Hepatocyte (in vitro differentiated cells): ENCODE data around the gene CNP. TPM values are rescaled to one million over a fixed set of nuclear protein-coding genes. Genes with fewer than 3 reads are reported as not detected.
"Not testable (repeated sequence)": the region's sequence is repeated elsewhere in the genome, so short reads cannot be mapped to it uniquely, and the experiment has no call there.

ENCODE experiments used
- DNase-seq: peaks from one replicate; pipeline ENCODE4 v3.0.0-alpha.2; 2016; ENCODE audit warnings: low spot score
- H2AFZ ChIP-seq: fragments of 200-600 bp; sonication (generic); 2 replicates; pipeline ENCODE4 v1.6.0; 2016; ENCODE audit warnings: antibody characterized with exemption, mild to moderate bottlenecking
- H3K27ac ChIP-seq: fragments of 200-600 bp; sonication (generic); 2 replicates; pipeline ENCODE4 v1.5.1; 2016; ENCODE audit warnings: mild to moderate bottlenecking
- H3K27me3 ChIP-seq: fragments of 200-600 bp; sonication (generic); 2 replicates; pipeline ENCODE4 v1.6.1; 2016
- H3K36me3 ChIP-seq: fragments of 200-600 bp; sonication (generic); replicated peaks from 2 replicates; pipeline ENCODE4 v1.5.1; 2016; ENCODE audit warnings: low read depth; ENCODE audit not compliant: insufficient read depth
- H3K4me1 ChIP-seq: fragments of 200-600 bp; sonication (generic); 2 replicates; pipeline ENCODE4 v1.5.1; 2016; ENCODE audit warnings: mild to moderate bottlenecking, moderate library complexity; ENCODE audit not compliant: insufficient read depth
- H3K4me2 ChIP-seq: fragments of 200-600 bp; sonication (generic); 2 replicates; pipeline ENCODE4 v1.6.0; 2016
- H3K4me3 ChIP-seq: fragments of 200-600 bp; sonication (generic); 2 replicates; pipeline ENCODE4 v1.5.1; 2016; ENCODE audit warnings: mild to moderate bottlenecking
- H3K79me2 ChIP-seq: fragments of 200-600 bp; sonication (generic); 2 replicates; pipeline ENCODE4 v1.6.0; 2017; ENCODE audit warnings: mild to moderate bottlenecking
- H3K9me2 ChIP-seq: fragments of 200-600 bp; sonication (generic); replicated peaks from 2 replicates; pipeline ENCODE4 v1.6.0; 2017; ENCODE audit warnings: mild to moderate bottlenecking; ENCODE audit not compliant: insufficient read depth
- H3K9me3 ChIP-seq: fragments of 200-600 bp; sonication (generic); 2 replicates; pipeline ENCODE4 v1.5.1; 2016; ENCODE audit warnings: low read depth, mild to moderate bottlenecking
- H4K20me1 ChIP-seq: fragments of 200-600 bp; sonication (generic); 2 replicates; pipeline ENCODE4 v1.6.0; 2016; ENCODE audit warnings: mild to moderate bottlenecking; ENCODE audit not compliant: insufficient read depth, poor library complexity, severe bottlenecking
- EZH2 ChIP-seq: fragments of 200-600 bp; sonication (generic); IDR thresholded peaks from 2 replicates; pipeline ENCODE4 v1.6.1; 2016; ENCODE audit warnings: antibody characterized with exemption, mild to moderate bottlenecking, borderline replicate concordance
- EZH2phosphoT487 ChIP-seq: fragments of 200-600 bp; sonication (generic); IDR thresholded peaks from one replicate; pipeline ENCODE4 v1.6.1; 2018; ENCODE audit warnings: antibody characterized with exemption, mild to moderate bottlenecking, low read depth, moderate library complexity; ENCODE audit not compliant: unreplicated experiment, severe bottlenecking
- WGBS: methylation state at CpG from one replicate; pipeline ENCODE4 v1.1.6; 2016; ENCODE audit warnings: low lambda C conversion rate; ENCODE audit errors: missing lambda C conversion rate; 5-methylcytosine and 5-hydroxymethylcytosine counted together
- polyA plus RNA-seq: library from polyadenylated mRNA; unstranded; fragments of >200 nt; fragmentation: Nextera tagmentation; extraction: Ambion mirVana; gene quantifications from 2 replicates; pipeline ENCODE4 v1.2.1, GENCODE V29; 2016
- total RNA-seq: library from RNA; depleted of rRNA; stranded (reverse); fragments of >200 nt; gene quantifications from 2 replicates; pipeline ENCODE4 v1.2.3, GENCODE V29; 2014
- TF ChIP-seq, protein P1 (sequence below): fragments of 200-600 bp; sonication (generic); IDR thresholded peaks from 2 replicates; pipeline ENCODE4 v1.5.1; 2016; ENCODE audit warnings: antibody characterized with exemption, mild to moderate bottlenecking; ENCODE audit not compliant: poor library complexity

The CNP gene
- total and polyA plus RNA-seq, 2 experiments from 2014 or later: 61.4 to 97.0 TPM

DNA sequence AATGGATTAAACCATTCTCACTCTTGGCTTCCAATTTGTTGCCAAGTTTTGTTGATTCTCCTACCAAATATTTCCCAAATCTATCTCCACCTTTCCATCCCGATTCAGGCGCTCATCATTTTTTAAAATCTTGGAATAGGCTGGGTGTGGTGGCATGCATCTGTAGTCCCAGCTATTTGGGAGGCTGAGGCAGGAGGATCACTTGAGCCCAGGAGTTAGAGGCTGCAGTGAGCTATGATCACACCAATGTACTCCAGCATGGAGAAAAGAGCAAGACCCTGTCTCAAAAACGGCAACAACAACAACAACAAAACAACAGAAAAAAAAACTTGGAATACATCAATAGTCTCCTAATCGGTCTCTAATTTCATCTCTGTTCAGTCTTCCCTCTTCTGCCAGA is 52.4 kb downstream of the CNP start:
- peak overlapping the region; percentile 80 for H3K4me2 ChIP-seq
- H3K4me3 ChIP-seq: no peak overlapping the region
- H3K36me3 ChIP-seq: no peaks in the 10 kb centered on the region
- TF ChIP-seq EZH2phosphoT487 (no peak), EZH2 (no peak)
- TF ChIP-seq, protein P1, sequence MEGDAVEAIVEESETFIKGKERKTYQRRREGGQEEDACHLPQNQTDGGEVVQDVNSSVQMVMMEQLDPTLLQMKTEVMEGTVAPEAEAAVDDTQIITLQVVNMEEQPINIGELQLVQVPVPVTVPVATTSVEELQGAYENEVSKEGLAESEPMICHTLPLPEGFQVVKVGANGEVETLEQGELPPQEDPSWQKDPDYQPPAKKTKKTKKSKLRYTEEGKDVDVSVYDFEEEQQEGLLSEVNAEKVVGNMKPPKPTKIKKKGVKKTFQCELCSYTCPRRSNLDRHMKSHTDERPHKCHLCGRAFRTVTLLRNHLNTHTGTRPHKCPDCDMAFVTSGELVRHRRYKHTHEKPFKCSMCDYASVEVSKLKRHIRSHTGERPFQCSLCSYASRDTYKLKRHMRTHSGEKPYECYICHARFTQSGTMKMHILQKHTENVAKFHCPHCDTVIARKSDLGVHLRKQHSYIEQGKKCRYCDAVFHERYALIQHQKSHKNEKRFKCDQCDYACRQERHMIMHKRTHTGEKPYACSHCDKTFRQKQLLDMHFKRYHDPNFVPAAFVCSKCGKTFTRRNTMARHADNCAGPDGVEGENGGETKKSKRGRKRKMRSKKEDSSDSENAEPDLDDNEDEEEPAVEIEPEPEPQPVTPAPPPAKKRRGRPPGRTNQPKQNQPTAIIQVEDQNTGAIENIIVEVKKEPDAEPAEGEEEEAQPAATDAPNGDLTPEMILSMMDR: no peak
- no peak overlapping the region for H3K27ac ChIP-seq
- H4K20me1 ChIP-seq: peaks cover 9% of the 10 kb centered on the region
- DNase-seq: no peak
- H3K27me3 ChIP-seq: no peaks in the 10 kb centered on the region
- peaks cover 63% of the 10 kb centered on the region for H3K79me2 ChIP-seq
- 99% methylated on average over 4 of the region's 4 CpGs for WGBS
- no peak overlapping the region for H2AFZ ChIP-seq
- no peaks in the 10 kb centered on the region for H3K9me2 ChIP-seq
- no peaks in the 10 kb centered on the region for H3K9me3 ChIP-seq
- H3K4me1 ChIP-seq: peaks cover 22% of the 10 kb centered on the region

DNA sequence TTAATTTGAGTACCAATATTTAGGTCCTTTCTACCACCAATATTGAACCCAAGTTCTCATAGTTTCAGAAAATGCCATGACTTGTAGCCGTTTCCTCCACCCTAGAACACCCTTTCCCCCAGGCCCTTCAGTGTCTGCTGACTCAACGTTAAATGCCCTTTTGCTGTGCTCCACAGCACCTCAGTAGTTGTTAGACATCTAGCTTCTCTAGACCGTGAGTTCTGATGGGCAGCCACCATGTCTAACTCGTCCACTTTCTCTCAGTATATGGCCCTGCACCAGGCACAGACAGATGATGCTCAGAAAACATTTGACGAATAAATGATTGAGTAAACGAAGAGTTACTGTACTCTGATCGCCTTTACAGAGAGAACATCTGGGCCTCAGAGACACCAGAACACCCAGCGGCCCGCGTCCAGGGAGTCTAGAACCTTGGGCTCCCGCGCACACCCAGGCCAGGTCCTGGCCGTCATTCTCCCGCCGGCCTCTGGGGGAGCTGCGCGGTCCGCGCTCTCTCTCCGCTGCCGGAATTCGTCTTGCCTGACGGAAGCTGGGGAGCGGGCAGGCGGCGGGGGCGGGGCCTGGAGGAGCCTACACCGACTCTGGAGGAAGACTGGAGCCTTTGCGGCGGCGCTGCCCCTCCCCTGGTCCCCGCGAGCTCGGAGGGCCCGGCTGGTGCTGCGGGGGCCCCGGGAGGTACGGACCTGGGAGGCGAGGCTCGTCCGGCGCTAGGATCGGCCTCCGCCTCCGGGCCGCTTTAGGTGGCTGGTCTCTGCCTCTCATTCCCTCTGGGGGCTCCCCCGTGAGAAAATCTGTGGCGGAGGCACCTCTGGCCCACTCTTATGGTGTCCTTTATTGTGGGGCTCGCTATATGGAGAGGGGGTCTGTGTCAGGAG is 53.2 kb downstream of the CNP start, which contains the start of gene NKIRAS2:
TSS of gene NKIRAS2 (plus strand) at position 582 of the 896 bp plus-strand sequence. CDS start 1,488 bp downstream, outside the sequence.
- H3K4me3 ChIP-seq: peak within 1 kb of the TSS; percentile 97
- peak within 1 kb of the TSS; percentile 85 for H3K27ac ChIP-seq
- H2AFZ ChIP-seq: peak within 1 kb of the TSS; percentile 86
- H3K79me2 ChIP-seq: peaks cover 55% of the 10 kb centered on the region
- no peaks in the 10 kb centered on the region for H3K9me2 ChIP-seq
- DNase-seq: peak; percentile 97
- peaks cover 22% of the 10 kb centered on the region for H3K4me1 ChIP-seq
- no peaks in the 10 kb centered on the region for H3K36me3 ChIP-seq
- H3K4me2 ChIP-seq: peak within 1 kb of the TSS; percentile 92
- TF ChIP-seq, protein P1: peak; percentile 88
- TF ChIP-seq EZH2phosphoT487: no peak
- TF ChIP-seq EZH2: no peak
- H3K9me3 ChIP-seq: no peaks in the 10 kb centered on the region
- H4K20me1 ChIP-seq: peaks cover 1% of the 10 kb centered on the region
- 9% methylated on average over 47 of the region's 49 CpGs for WGBS
- H3K27me3 ChIP-seq: no peaks in the 10 kb centered on the region

DNA sequence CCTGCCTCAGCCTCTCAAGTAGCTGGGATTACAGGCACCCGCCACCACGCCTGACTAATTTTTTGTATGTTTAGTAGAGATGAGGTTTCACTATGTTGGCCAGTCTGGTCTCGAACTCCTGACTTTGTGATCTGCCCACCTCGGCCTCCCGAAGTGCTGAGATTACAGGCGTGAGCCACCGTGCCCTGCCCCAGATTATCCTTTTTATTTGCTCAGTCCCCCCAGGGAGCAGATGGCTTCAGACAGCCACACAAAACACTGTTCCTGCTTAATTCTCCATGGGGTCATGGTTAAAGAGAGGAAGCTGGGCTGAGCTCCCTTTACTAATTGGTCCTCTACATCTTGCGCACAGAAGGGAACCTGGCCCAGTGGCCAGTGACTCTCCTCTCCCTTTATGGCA is 54.2 kb downstream of the CNP start:
- Histone ChIP-seq H3K4me2 (peak overlapping the region; percentile 92), H3K4me1 (peaks cover 17% of the 10 kb centered on the region), H3K79me2 (peaks cover 45% of the 10 kb centered on the region), H3K4me3 (peak overlapping the region; percentile 97)
- H3K9me2 ChIP-seq, H3K9me3 ChIP-seq, H4K20me1 ChIP-seq, H3K36me3 ChIP-seq, H3K27me3 ChIP-seq, H3K27ac ChIP-seq, H2AFZ ChIP-seq, DNase-seq: not testable (repeated sequence)
- WGBS: 72% methylated on average over 8 of the region's 8 CpGs
